ENCODE results near the gene KIAA1217. TPM values are rescaled to one million over a fixed set of nuclear protein-coding genes. Genes with fewer than 3 reads are reported as not detected.

The KIAA1217 gene
- polyA plus RNA-seq, 1 of the 3 experiments (the other 2 are of a cell fraction), result 7.2 TPM

GRCh38 chr10:24596217-24596930, 387.4 kb downstream of the KIAA1217 start:
- ChIA-PET CTCF (interaction anchor here (1.4 kb wide), 1 partner anchor 517 kb away, joined by 3 read pairs; no protein-coding TSS in a partner anchor), POLR2A (no interaction called here)
- Histone ChIP-seq H3K9ac (no peak overlapping the region), H3K4me3 (ENCODE audit: low read depth in 2 of 2, low read length in 1 of 2) (no peak overlapping the region), H3K79me2 (ENCODE audit: insufficient read depth) (no peaks in the 10 kb centered on the region), H3F3A (replicated peaks; ENCODE audit: insufficient read depth) (peaks cover 15% of the 10 kb centered on the region), H3K9me3 (no peaks in the 10 kb centered on the region), H2AFZ (ENCODE audit: low read depth) (no peak overlapping the region), H3K4me1 (ENCODE audit: control insufficient read depth in 1 of 2, insufficient read depth in 2 of 2, low read depth in 1 of 2, low read length in 1 of 2) (no peaks in the 10 kb centered on the region; a peak in 1 of 4 replicates), H4K20me1 (ENCODE audit: insufficient read depth) (no peaks in the 10 kb centered on the region), H3K36me3 (replicated peaks in 1 of 2; ENCODE audit: control insufficient read depth in 1 of 2, insufficient read depth in 2 of 2, low read length in 1 of 2) (peaks cover 85 to 99% of the 10 kb centered on the region in 2 experiments), H3K27me3 (ENCODE audit: insufficient read depth) (no peaks in the 10 kb centered on the region), H3K9me2 (no peaks in the 10 kb centered on the region), H3K27ac (ENCODE audit: low read depth in 2 of 2, low read length in 1 of 2) (no peak overlapping the region), H3K4me2 (no peak overlapping the region)
- no peak for TF ChIP-seq SIN3A (IDR thresholded peaks at IDR 0.05; ENCODE audit: borderline replicate concordance, low read depth, low read length)
- no peak for TF ChIP-seq EZH2phosphoT487 (IDR thresholded peaks at IDR 0.05; ENCODE audit: borderline replicate concordance, low read depth)
- no peak for TF ChIP-seq FOSL2 (IDR thresholded peaks at IDR 0.05; ENCODE audit: borderline replicate concordance, low read depth)
- no peak for TF ChIP-seq USF2 (IDR thresholded peaks at IDR 0.05; ENCODE audit: borderline replicate concordance, low read depth, low read length)
- no peak for TF ChIP-seq RFX5 (IDR thresholded peaks at IDR 0.05; ENCODE audit: low read length)
- TF ChIP-seq GABPA (IDR thresholded peaks at IDR 0.05; ENCODE audit: low read depth), result no peak
- TF ChIP-seq, protein P1, sequence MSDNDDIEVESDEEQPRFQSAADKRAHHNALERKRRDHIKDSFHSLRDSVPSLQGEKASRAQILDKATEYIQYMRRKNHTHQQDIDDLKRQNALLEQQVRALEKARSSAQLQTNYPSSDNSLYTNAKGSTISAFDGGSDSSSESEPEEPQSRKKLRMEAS (IDR thresholded peaks at IDR 0.05; ENCODE audit: low read depth), result no peak
- TF ChIP-seq CTCF (IDR thresholded peaks at IDR 0.05), result no peak
- no peak for TF ChIP-seq YY1 (IDR thresholded peaks at IDR 0.05; ENCODE audit: low read depth)
- no peak for TF ChIP-seq RAD21 (IDR thresholded peaks at IDR 0.05; ENCODE audit: low read length)
- DNase-seq, result no peak
- WGBS (ENCODE audit: low lambda C conversion rate), result 96% methylated on average over 11 of the region's 11 CpGs

- H4K20me1 ChIP-seq (ENCODE audit: insufficient read depth), result no peaks in the 10 kb centered on the region
- TF ChIP-seq TEAD4 (IDR thresholded peaks at IDR 0.05; ENCODE audit: borderline replicate concordance, insufficient read depth) (no peak), RXRA (IDR thresholded peaks at IDR 0.05; ENCODE audit: borderline replicate concordance, low read depth) (no peak), NFIC (IDR thresholded peaks at IDR 0.05; ENCODE audit: borderline replicate concordance) (no peak), NRF1 (IDR thresholded peaks at IDR 0.05; ENCODE audit: low read depth, low read length) (no peak), USF2 (IDR thresholded peaks at IDR 0.05; ENCODE audit: borderline replicate concordance, low read depth, low read length) (no peak), GATA2 (CRISPR knock-in tag; IDR thresholded peaks at IDR 0.05) (no peak), SIN3A (IDR thresholded peaks at IDR 0.05; ENCODE audit: borderline replicate concordance, low read depth, low read length) (no peak), TAF1 (IDR thresholded peaks at IDR 0.05; ENCODE audit: borderline replicate concordance, low read depth, low read length) (no peak)
- peaks cover 86 to 98% of the 10 kb centered on the region in 2 experiments for H3K36me3 ChIP-seq (replicated peaks in 1 of 2; ENCODE audit: control insufficient read depth in 1 of 2, insufficient read depth in 2 of 2, low read length in 1 of 2)
- 87% methylated on average over 7 of the region's 7 CpGs for WGBS (ENCODE audit: low lambda C conversion rate)
- no peak for DNase-seq
- H3K27me3 ChIP-seq (ENCODE audit: insufficient read depth), result no peaks in the 10 kb centered on the region
- H3K27ac ChIP-seq (ENCODE audit: low read depth in 2 of 2, low read length in 1 of 2), result no peak overlapping the region
- H3F3A ChIP-seq (replicated peaks; ENCODE audit: insufficient read depth), result peaks cover 15% of the 10 kb centered on the region
- no peak overlapping the region for H2AFZ ChIP-seq (ENCODE audit: low read depth)
- no peaks in the 10 kb centered on the region for H3K9me3 ChIP-seq
- no peak overlapping the region for H3K9ac ChIP-seq
- ChIA-PET POLR2A (no interaction called here), CTCF (interaction anchor here (0.8 to 1.4 kb wide), 2 partner anchors 516 to 1278 kb away, joined by 3 to 4 read pairs; no protein-coding TSS in a partner anchor)
- H3K79me2 ChIP-seq (ENCODE audit: insufficient read depth), result no peaks in the 10 kb centered on the region
- no peak overlapping the region for H3K4me2 ChIP-seq
- no peak overlapping the region for H3K4me3 ChIP-seq (ENCODE audit: low read depth in 2 of 2, low read length in 1 of 2)
- H3K4me1 ChIP-seq (ENCODE audit: control insufficient read depth in 1 of 2, insufficient read depth in 2 of 2, low read depth in 1 of 2, low read length in 1 of 2), result no peaks in the 10 kb centered on the region; a peak in 1 of 4 replicates
- no peaks in the 10 kb centered on the region for H3K9me2 ChIP-seq
Measured at GRCh38 chr10:24597426-24597825, 388.5 kb downstream of the KIAA1217 start.
